GM15510 (cell line): ENCODE results near the gene SEC31A.

Experiments
- POLR2A ChIP-seq: IDR thresholded peaks from 3 replicates; pipeline ENCODE4 v1.6.1; 2011; ENCODE audit warnings: borderline replicate concordance; ENCODE audit not compliant: insufficient read length; ENCODE audit errors: extremely low read depth

The SEC31A gene

DNA sequence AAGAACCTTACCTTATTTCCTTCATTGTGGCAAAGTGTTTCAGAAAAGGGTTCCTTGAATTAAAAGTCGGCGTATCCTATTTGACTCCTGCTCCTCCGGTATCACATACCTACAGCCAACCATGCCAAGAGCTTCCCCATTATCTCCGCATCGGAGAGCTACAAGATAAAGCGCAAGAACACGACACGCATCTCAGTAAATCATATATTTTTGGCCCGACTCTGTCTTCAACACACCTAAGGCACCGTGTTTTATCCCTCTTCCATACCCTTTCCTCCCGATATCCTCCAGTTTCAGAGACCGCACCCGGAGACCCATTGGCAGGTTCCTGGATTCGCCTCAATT lies 9.1 kb upstream of the SEC31A start:
- TF ChIP-seq POLR2A, result no peak

DNA sequence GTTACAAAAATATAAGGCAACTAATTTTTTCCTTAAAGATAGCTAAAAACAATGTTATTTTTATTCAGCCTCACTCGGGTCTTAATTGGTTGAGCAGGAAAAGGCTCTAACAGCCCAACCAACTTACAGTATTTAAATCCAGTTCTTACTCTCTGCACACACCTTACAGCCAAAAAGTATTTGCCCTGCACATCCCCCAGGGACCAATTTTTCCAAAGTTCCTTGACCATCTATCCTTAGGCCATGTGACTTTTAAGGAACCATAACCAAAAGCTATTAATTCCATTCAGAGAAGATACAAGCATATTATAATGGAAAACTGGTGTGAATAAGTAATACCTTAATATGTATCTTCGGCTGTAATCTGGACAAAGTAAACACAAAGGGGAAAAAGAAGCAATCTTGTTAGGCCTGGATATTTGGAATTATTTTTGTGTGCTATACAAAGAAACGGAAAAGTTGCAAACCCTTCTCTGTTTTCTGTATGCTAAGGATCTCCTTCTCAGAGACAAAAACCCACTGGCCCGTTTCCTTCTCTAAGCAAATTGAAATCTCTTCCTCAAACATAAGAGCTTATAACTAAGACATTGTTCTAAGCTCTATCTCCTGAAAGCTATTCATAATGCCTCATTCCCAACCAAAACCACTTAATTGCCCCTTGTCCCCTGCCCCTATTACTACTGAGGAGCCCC lies 8.6 kb upstream of the SEC31A start:
- no peak for TF ChIP-seq POLR2A

DNA sequence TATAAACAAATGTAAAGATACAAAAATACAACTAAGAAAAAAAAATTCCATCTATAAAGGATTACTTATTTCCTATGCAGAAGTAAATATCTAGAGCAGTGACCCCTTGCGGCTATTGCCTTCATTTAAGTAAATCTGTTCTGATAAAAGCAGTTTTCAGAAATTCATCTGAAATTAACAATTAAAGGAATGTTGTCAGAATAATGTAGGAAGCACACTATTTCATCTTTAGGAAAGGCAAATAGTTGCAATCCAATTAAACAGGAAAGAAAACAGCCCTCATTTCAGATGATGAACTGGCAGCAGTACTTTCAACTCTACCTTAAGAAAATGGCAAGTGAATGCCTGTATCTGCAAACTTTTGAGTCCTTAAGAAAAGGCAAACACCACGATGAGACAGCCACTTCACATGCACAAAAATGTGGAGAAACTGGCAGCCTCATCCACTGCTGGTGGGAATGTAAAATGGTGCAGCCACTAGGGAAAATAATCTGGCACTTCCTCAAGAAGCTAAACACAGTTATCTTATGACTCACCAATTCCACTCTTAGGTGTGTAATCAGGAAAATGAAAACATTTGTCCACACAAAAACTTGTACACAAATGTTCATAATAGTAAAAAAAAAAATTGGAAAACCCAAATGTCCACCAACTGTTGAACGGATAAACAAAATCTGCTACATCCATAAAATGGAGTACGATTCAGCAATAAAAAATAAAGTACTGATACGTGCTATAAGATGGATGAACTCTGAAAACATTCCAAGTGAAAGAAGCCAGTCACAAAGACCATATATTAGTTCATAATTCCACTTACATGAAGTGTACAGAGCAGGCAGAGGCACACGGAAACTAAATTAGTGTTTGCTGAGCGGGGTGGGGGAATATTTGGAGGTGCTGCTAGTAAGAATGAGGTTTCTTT lies 7.6 kb upstream of the SEC31A start:
- TF ChIP-seq POLR2A, result no peak

DNA sequence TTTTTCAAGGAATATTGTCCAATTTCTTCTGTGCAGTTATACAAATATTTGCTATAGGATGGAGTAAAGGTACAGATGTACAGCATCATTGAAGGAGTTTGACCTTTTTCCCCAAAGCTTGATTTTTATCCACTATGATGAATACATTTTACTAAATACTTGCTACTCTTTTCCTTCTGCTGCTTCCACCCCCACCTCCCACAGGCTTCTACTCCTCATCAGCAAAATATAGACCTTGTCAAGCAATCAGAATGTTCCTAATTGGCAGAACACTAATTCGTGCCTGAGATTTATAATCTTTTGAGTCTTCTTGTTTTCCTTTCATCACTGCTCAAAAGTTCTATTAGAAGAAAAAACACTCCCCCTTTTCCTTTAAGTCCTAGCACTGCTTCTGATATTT lies 5.8 kb upstream of the SEC31A start:
- TF ChIP-seq POLR2A, result no peak

DNA sequence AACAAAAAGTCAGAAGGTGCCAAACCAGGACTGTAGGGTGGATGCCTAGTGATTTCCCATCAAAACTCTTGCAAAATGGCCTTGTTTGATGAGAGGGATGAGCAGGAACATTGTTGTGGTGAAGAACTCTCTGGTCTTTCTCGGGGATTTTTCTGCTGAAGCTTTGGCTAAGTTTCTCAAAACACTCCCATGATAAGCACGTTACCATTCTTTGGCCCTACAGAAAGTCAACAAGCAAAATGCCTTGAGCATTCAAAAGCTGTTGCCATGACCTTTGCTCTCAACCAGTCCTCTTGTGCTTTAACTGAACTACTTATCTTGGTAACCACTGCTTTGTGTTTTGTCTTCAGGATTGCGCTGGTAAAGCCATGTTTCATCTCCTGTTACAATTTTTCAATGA lies 3.0 kb upstream of the SEC31A start:
- TF ChIP-seq POLR2A, result no peak

DNA sequence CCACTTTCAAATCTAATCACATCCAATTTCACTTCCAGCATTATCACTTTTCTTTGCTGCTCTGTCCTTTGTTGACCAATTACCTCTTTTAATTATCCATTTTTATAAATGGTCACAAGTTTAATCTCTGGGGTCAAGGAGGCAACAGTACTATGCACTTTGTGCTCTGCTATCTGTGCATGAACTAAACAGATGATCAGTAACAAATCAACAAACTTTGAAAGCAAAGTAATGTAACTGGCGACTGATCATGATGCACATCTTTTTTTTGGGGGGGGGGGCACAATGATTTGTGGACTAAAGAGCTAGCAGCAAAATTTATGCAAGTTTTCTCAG lies 1.5 kb upstream of the SEC31A start:
- TF ChIP-seq POLR2A, result no peak

DNA sequence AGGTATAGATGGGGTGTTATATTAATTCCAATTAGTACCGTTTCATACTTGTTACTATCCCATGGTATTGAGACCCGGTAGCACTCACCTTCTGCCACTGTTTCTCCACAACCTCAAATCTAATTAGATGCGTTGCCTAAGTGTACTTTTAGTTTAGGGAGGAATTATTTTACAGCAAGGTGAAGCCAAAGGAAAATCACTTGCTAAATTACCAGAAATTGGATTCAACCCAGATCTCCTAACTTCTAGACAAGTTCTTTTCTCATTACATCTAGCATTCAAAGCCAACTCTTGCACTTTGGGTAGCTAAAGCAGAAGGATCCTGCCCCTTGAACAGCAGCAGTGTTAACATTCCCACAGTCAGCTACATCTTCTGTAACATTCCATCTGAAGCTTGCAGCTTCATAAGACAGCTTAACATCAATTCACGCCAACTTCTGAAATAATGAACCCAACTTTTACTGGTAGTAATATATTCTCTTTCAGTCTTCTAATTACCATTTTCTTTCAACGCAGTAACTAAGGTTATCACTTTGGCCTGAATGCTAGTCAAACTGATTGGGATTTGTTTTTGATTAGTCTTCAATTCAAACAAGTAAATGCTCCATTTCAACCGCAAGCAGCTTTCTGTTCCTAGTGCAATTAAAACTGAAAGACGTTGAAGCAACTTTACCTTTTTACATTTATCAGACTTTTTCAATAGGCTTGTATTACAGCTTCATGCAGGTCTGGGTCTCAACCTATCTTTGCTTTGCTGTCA lies 934 bp upstream of the SEC31A start:
- TF ChIP-seq POLR2A, result no peak

DNA sequence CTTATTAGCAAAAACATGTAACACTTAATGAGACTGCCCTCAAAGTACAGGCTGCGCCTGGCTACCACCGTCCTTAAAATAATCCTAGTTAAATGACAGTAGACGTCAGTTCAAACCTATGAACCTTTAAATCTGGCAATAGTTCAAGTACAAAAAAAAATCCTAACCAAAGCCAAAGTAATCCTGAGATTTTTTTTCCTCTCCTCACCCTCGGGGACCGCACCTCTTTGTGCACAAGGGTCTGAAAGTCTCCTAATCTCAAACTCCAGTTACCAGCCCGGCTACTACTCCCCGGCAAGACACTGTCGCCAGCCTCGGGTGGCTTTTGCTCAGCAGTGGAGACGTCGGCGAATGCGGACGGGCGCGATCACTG lies 439 bp downstream of the SEC31A start:
- TF ChIP-seq POLR2A, result no peak

DNA sequence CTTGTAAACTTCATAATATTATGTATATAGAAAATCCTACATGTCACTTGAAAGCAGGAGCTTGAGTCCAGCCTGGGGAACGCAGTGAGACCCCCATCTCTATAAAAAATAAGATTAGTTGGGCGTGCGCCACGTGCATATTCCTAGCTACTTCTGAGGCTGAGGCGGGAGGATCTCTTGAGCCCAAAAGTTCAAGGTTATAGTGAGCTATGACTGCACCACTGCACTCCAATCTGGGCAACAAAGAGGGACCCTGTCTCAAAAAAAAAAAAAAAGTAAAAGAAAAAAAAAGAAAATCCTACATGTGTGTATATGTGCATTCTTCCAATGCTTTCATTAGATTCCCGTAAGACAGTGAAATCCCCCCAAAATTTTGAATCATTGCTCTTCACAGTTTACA lies 1.7 kb downstream of the SEC31A start:
- TF ChIP-seq POLR2A, result no peak

DNA sequence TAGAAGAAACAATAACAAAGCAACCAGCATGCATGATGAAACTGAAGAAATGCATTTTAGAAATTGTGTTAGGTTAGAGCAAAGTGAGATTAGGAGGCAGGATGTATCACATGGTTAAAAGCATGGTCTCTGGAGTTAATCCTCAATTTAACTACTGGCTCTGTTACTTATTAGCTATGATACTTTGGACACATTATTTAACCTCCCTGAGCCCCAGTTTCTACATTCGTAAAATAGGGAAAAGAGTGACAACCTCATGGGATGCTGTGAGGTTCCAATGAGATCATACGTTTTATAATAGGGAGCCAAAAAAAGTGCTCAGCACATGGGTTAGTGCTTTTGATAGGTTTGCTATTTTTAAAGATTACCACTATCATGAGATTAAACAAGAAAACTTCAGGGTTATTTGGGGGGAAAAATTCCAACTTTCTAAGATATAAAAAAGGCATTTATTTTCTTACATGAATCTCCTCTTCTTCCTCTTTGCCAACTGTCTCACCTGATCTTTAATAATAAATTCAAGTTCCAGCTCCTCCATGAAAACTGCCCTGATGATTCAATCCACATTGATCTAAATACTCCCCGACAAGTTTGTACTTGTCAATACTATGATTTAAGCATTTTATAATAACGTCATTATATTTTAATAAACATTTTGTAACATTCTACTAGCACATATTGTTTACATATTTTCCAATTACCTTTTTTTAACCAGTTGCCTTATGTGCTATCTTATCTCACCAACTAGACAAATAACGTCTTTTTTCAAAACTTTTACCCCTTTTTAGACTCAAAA lies 4.6 kb downstream of the SEC31A start:
- no peak for TF ChIP-seq POLR2A

DNA sequence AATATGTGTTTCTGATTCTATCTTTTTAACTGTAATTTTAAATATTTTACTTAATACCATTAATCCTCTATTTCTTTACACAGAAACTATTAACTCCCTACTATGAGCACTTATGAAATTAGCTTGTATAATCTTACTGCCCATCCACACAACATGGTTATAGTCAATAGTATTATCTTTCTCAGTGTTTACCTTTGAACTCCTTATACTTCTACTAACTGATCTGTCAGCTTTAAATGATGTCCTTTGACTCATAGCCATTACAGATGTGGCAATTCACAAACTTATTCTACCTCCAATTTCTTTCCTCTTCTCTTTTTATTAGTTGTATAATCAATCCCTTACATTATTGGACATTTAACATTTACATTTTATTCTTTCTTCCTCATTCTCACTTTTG lies 5.5 kb downstream of the SEC31A start:
- no peak for TF ChIP-seq POLR2A

DNA sequence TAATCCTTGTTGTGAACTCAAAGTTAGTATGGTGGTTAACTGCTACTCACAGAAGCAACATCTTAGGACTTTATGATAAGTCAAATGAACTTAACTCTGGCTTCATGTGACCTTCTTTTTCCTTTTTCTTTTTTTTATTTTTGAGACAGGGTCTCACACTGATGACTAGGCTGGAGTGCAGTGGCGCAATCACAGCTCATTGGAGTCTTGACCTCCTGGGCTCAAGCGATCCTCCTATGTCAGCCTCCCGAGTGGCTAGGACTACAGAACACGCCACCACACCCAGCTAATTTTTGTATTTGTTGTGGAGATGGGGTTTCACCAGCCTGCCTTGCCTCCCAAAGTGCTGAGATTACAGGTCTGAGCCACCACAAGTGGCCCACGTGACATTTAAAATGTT lies 22.4 kb downstream of the SEC31A start:
- no peak for TF ChIP-seq POLR2A

DNA sequence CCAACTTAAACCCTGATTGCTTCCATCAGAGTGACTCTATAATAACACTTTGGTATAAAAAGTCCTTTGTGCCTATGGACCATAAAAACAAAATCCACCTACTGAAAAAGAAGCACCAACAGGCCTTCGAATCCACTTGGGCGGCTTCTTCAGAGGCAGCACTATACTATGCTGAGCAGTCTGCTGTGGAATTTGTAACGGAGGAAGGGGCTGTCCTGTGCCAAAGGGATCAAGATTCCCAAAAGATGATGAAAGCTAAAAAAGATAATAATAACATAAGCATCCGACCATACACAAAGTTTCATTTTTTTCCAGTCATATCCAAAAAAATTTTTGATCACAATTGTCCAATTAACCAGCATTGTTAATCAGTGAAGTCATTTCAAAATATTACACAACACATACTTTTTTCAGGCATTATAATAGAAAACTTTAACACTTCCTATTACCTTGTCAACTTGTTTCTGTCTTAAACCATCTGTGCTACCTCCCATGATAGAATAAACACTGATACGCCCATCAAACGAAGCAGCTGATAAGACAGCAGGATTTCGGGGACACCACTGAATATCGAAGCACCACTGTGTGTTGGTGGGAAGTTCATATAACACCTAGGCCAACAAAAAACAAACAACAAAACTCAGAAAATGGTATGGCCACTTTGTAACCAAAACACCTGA lies 24.1 kb downstream of the SEC31A start:
- TF ChIP-seq POLR2A, result no peak

DNA sequence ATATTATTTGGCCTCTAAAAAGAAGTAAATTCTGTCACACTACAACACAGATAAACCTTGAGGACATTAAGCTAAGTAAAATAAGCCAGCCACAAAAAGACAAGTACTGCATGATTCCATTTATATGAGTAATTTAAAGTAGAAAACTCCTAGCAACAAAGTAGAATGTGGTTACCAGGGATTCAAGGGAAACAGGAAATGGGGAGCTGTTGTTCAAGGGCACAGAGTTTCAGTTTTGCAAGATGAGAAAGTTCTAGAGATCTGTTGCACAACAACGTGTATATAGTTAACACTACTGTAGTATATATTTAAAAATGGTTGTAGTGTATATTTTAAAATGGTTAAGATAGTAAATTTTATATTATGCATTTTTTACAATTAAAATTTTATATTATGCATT lies 25.4 kb downstream of the SEC31A start:
- TF ChIP-seq POLR2A, result no peak
